ES-I3 (cell line): ENCODE data around the gene ST6GALNAC1.

Experiments
- H3K36me3 ChIP-seq: 2 replicates; pipeline ENCODE4 v1.6.1; 2013; ENCODE audit warnings: mild to moderate bottlenecking, low read length, control low read depth, moderate library complexity; ENCODE audit not compliant: insufficient read depth
- H3K4me1 ChIP-seq: 2 replicates; pipeline ENCODE4 v1.6.1; 2013; ENCODE audit warnings: mild to moderate bottlenecking, control low read depth, low read length; ENCODE audit not compliant: insufficient read depth
- H3K9ac ChIP-seq: 2 replicates; pipeline ENCODE4 v1.6.1; 2013; ENCODE audit warnings: low read depth, mild to moderate bottlenecking, low read length, moderate library complexity
- H3K9me3 ChIP-seq: 2 replicates; pipeline ENCODE4 v1.6.1; 2013; ENCODE audit warnings: mild to moderate bottlenecking, low read length, moderate library complexity; ENCODE audit not compliant: control insufficient read depth, insufficient read depth

ST6GALNAC1 gene

DNA sequence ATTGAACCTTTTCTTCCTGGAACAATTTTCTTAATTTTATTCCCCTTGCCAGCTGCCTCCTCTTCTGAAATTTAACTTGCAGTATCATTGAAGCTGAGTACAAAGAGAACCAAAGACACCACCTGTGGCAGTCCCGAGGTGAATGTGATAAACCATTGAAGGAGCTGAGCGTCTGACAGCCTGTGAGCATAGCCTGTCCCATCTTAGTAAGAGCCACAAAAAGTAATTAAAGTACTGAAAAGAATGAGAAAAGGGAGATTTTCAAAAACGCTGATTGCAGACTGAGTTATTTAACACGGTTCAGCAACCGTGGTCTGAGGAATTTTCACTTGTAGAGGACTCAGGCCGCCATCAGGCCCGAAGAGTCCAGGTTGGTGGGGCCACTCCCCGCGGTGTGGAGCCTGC, 27.2 kb upstream of the ST6GALNAC1 start:
- Histone ChIP-seq H3K4me1 (peaks cover 18% of the 10 kb centered on the region), H3K9ac (peak overlapping the region; percentile 77), H3K36me3 (no peaks in the 10 kb centered on the region), H3K9me3 (no peaks in the 10 kb centered on the region)

DNA sequence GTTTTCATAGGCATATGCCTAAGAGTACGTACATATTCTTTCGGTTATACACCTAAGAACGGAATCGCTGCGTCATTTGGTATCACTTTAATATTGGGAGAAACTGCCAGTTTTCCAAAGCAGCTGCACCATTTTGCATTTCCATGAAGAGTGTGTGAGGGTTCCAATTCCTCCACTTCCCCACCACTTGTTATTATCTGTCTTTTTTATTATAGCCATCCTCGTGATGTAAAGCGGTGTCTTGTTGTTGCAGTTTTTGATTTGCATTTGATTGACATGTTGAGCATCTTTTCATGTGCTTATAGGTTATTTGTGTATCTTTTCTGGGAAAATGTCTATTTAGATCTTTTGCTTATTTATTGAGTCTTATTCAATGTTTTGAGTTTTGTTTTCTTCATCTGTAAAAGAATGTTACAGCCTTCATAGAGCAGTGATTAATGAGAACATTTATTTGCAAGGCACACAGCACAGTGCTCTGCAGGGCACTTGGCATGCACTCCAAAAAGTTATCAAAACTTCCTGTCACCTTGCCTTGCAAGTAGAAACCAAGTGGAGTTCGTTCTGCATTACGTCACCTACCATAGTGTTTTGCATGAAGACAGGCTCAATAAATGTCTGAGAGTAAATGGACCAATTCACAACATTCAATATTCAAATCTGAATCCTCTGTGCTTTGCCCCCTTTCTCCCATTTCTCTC, 26.6 kb upstream of the ST6GALNAC1 start:
- H3K9me3 ChIP-seq: no peaks in the 10 kb centered on the region
- H3K36me3 ChIP-seq: no peaks in the 10 kb centered on the region
- H3K9ac ChIP-seq: no peak overlapping the region
- H3K4me1 ChIP-seq: peaks cover 18% of the 10 kb centered on the region

DNA sequence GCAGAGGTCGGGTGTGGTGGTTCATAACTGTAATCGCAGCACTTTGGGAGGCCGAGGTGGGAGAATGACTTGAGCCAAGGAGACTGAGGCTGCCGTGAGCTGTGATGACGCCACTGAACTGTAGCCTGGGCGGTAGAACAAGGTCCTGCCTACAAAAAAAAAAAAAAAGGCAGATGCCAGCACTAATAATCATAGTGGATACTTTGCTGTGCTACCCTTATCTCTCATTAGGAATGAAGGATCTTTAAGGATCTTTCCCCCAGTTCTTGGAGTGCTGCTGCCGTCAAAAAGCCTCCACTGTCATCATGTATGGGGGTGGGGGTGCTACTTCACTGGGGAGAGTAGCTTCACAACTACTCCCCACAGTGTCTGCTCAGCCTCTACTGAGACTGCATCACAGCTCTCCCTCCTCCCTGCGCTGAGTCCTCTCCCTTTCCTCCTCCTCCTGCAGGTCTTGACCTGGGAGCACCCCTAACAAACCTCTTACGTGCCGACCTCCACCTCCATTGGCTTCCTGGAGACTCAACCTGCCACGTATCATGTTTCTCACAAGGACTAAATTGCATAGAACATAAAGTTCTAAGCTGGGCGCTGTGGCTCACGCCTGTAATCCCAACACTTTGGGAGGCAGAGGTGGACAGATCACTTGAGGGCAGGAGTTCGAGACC, 24.4 kb upstream of the ST6GALNAC1 start:
- no peaks in the 10 kb centered on the region for H3K36me3 ChIP-seq
- H3K9ac ChIP-seq: no peak overlapping the region
- H3K4me1 ChIP-seq: peaks cover 18% of the 10 kb centered on the region
- H3K9me3 ChIP-seq: no peaks in the 10 kb centered on the region

DNA sequence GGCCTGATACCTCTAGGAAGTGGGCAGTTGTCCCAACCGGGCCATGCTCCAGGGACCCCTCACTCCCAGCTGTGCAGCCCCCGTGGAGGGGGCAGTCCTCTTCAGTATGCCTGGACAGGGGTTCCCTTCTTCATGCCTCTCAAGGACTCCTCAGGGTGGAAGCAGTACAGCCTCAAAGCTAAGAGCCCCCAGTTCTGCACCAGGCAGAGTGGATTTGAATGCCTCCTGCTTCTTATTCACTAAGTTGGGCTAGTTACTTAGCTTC, 23.9 kb upstream of the ST6GALNAC1 start:
- no peaks in the 10 kb centered on the region for H3K36me3 ChIP-seq
- H3K4me1 ChIP-seq: peaks cover 18% of the 10 kb centered on the region
- no peaks in the 10 kb centered on the region for H3K9me3 ChIP-seq
- H3K9ac ChIP-seq: no peak overlapping the region

DNA sequence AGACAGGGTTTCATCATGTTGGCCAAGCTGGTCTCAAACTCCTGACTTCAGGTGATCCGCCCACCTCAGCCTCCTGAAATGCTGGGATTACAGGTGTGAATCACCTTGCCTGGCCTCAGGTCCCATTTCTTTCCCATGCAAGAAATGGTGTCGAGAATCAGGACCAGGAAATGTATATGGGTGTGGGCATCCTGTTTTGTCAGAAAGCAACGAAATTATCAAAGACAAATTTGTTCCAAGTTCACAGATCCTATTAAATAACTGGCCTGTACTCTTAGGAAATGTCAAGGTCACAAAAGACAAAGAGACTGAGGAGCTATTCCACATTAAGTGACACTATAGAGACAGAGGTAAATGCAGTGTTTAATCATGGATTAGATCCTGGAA, 17.1 kb upstream of the ST6GALNAC1 start:
- no peak overlapping the region for H3K9ac ChIP-seq
- no peaks in the 10 kb centered on the region for H3K36me3 ChIP-seq
- H3K4me1 ChIP-seq: no peaks in the 10 kb centered on the region
- no peaks in the 10 kb centered on the region for H3K9me3 ChIP-seq

DNA sequence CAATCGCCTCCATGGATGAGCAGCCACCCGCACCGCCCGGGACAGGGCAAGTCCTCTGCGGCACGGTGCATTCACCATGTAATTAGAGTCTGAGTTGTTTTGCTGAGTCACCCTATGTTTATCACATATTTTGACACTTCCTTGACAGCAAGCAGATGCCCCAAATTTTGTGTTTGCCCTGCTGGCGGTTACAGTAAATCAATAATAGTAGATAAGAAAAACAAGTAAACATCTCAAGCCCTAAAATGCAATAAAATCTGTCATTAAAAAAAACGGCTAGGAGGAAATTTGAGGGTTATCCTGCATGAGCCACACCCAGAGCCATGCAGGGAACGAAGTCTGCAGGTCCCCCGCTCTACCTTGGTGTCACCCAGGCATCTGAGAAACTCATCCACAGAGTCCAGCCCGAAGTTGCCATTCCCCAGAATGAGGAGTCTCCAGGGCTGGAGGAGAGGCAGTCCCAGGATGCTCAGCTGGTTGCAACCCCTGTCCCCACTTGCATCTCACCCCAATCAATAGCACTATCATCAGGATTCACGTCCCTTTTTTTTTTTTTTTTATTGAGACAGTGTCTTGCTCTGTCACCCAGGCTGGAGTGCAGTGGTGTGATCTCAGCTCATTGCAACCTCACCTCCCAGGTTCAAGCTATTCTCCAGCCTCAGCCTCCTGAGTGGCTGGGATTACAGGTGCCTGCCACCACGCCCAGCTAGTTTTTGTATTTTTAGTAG, 16.5 kb upstream of the ST6GALNAC1 start:
- H3K9me3 ChIP-seq: no peaks in the 10 kb centered on the region
- H3K4me1 ChIP-seq: no peaks in the 10 kb centered on the region
- H3K36me3 ChIP-seq: no peaks in the 10 kb centered on the region
- no peak overlapping the region for H3K9ac ChIP-seq

DNA sequence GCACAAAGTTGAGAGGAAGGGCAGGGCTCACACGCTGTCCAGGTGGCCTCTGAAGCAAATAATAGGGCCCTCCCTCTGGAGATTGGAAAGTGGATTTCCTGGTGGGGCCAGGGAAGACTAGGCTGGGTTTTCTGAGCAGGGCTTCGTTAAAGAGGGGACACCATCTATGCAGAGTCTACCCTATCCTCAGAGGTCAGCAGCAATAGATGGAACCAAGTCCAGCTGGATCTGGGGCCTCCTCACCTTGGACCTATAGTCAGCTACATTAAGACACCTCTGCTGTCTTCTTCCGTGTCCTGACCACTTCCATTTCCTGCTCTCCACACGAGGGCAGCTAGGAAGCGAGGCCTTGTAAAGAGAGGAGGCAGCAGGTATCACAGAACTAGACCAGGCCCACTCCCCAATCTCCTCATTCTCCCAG, 14.7 kb upstream of the ST6GALNAC1 start:
- Histone ChIP-seq H3K36me3 (no peaks in the 10 kb centered on the region), H3K9me3 (no peaks in the 10 kb centered on the region), H3K4me1 (no peaks in the 10 kb centered on the region), H3K9ac (no peak overlapping the region)

DNA sequence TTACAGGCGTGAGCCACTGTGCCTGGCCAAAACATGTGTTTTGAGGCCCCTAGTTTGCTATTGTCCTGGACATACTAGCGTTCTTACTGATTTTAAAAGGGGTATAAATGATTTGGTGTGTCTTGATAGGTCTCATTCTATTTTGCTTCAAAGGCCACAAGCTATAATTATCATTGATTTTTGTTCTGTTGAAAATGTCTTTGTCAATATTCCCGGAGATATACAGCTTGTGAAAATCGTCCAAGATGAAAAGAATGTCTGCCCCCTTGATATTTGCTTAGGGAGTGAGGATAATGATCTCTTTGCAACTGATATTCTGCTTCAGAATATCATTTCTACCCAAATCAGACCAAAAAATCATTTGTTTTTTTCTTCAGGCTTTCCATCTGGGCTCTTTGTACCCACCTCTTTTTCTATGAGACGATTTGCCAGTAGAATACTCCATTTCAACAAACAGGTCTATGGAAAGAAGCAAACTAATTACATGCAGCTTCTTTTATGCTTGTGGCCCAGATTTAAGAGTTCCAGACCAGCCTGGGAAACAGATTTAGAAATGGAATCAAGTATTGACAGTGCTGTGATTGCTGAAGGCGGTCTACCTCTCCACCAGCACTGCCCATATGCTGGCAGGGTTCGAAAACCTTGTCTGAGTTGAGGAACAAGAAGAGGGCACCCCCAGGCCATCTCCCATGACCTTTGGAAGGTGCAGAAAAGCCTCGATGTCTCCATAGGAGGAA, 14.1 kb upstream of the ST6GALNAC1 start:
- Histone ChIP-seq H3K9me3 (no peaks in the 10 kb centered on the region), H3K4me1 (no peaks in the 10 kb centered on the region), H3K9ac (no peak overlapping the region), H3K36me3 (no peaks in the 10 kb centered on the region)

DNA sequence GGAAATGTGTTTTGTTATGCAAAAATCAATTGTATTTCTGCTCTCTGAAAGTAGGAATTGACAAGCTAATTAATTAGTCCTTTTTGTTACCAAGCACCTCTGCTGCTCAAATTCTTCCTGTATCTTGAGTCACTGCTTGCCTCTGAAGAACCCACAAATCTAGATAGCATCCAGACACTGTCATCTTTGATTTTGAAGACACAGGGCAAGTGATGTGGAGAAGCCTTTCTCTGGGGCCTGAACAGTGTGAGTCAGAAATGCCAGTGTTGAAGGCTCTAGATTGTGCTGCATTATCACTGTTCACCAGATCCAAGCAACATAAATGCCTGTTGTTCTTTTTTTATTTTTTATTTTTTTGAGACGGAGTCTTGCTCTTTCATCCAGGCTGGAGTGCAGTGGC, 10.9 kb upstream of the ST6GALNAC1 start:
- H3K9ac ChIP-seq: no peak overlapping the region
- no peaks in the 10 kb centered on the region for H3K4me1 ChIP-seq
- no peaks in the 10 kb centered on the region for H3K36me3 ChIP-seq
- peaks cover 6% of the 10 kb centered on the region; the same call in 1 of the 2 replicates for H3K9me3 ChIP-seq

DNA sequence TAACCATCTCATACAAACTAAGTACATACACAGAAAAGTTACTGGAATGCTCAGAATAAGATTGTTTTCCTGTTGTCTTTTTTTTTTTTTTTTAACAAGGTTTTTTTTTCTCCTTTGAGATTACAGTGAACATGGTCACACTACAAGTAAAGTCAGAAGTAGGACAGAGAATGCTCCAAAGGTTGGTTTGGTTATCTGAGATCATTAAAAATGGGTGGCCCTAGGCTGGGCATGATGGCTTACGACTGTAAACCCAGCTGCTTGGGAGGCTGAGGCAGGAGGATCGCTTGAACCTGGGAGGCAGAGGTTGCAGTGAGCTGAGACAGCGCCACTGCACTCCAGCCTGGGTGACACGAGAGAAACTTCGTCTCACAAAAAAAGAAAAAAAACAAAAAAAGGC, 6.9 kb upstream of the ST6GALNAC1 start:
- H3K9ac ChIP-seq: no peak overlapping the region
- no peaks in the 10 kb centered on the region for H3K36me3 ChIP-seq
- no peaks in the 10 kb centered on the region for H3K4me1 ChIP-seq
- H3K9me3 ChIP-seq: peaks cover 6% of the 10 kb centered on the region; the same call in 1 of the 2 replicates

DNA sequence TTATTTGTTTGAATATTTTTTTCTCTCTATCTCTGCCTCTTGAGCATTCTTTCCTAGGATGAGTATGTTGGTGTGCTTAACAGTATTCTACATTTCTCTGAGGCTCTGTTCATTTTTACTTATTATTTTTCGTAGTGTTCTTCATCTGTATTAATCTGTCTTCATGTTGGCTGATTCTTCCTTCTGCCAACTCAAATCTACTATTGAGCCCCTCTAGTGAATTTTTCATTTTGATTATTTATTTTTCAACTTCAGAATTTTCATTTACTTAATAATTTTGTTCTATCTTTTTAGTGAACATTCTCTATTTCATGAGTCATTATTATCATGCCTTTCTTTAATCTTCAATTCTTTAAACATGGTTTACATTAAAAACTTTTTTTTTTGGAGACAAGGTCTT, 3.2 kb upstream of the ST6GALNAC1 start:
- no peak overlapping the region for H3K9ac ChIP-seq
- no peaks in the 10 kb centered on the region for H3K36me3 ChIP-seq
- H3K4me1 ChIP-seq: peaks cover under 1% of the 10 kb centered on the region; the same call in 1 of the 2 replicates
- no peaks in the 10 kb centered on the region for H3K9me3 ChIP-seq

DNA sequence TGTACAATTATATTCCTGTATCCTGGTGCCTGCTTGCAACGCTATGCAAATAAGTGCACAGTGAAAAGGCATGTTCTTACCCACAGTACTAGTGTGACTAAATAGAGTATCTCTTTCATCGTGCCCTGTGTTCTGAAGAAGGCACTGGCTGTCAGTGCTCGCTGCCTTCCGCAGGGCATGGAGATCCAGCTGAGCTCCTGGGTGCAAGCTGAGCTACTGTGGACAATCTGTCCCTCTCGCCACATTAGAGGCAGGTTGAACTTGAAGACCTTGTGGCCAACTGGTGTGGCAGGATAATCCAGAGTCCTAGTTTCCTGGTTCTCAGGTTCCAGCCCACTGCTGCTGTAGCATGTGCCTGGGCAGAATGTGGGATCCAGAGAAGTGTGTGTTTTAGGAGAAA, 1.9 kb upstream of the ST6GALNAC1 start:
- Histone ChIP-seq H3K36me3 (no peaks in the 10 kb centered on the region), H3K9ac (no peak overlapping the region), H3K9me3 (no peaks in the 10 kb centered on the region), H3K4me1 (peaks cover 12% of the 10 kb centered on the region; the same call in 1 of the 2 replicates)

DNA sequence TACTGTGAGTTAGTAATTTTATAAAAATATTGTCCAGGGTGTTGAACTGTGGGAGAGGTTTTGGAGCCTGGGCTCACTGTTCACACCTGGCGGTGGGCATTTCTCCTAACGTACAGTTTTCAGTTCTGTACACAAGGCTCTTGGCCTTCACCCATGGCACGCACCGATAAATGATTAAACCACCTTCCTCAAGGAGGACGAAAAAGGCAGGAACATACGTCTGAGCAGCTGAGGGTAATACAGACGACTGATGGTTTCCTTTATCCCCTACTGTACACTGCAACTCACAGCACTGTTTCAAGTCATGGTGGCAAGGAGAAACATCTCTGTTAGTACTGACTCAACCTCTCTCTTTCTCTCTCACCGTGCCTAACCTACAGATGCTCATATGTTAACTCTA, 1.4 kb upstream of the ST6GALNAC1 start:
- no peak overlapping the region for H3K9ac ChIP-seq
- no peaks in the 10 kb centered on the region for H3K9me3 ChIP-seq
- peaks cover 12% of the 10 kb centered on the region for H3K4me1 ChIP-seq
- H3K36me3 ChIP-seq: no peaks in the 10 kb centered on the region

DNA sequence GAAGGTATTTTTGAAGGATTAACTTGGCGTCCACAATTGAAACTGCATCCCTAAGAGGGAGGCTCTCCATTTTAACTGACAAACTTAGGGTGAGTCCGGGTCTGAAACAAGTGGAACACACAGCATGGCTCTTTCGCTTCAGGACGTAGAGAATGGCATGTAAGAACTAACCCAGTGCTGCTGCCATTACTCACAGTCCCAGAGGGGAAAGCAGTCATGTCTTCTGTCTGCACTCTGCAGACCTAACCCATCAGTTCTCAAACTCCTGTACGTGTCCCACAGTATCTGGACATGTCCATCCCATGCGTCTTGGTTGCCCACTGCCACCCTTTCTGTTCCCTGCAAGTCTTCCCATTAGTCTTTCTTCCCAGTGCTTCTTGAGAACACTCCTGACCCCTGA, 563 bp downstream of the ST6GALNAC1 start:
- Histone ChIP-seq H3K9ac (no peak overlapping the region), H3K4me1 (peaks cover 12% of the 10 kb centered on the region), H3K9me3 (no peaks in the 10 kb centered on the region), H3K36me3 (no peaks in the 10 kb centered on the region)
